ENCODE data around the gene EPG5. TPM values are rescaled to one million over a fixed set of nuclear protein-coding genes. Genes with fewer than 3 reads are reported as not detected.

EPG5 gene
- total and polyA plus RNA-seq, 2 donors (not counting 3 experiments of a cell fraction or from before 2014, with no cell fraction given), result 16.7 to 25.6 TPM

DNA sequence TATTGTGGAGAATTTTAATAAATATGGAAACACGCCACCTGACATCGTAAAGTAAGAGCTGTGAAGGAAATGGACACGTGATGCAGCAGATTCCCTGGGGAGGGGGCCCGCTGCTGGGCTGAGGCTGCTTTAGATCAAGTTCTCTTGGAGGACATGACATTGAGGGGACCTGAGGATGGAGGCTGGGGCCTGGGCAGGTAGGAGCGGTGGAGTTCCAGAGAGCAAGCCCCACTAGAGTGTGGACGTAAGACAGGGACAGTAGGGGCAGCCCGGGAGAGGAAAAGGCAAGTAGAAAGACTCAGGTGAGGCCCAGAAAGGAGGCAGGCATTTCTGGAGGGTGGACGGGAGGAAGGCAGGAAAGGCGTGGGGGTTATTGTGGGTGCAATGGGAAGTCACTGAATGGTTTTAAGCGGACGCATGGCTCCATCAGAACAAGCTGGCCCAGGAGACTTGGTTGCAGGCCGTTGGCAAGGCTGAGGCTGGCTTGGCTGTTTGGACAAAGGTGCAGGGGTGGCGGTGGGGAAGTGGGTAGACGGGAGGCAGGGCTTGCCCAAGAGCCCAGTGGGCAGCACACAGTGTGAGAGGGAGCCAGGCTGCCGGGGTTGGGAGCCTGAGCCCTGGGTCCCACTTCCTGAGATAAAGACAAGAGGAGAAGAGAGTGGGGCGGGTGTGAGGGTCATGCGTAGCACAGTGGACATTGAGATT is 125.9 kb downstream of the EPG5 start:
- DNase-seq (ENCODE audit: low read depth, low spot score) (no peak), FAIRE-seq (no peak)
- no peaks in the 10 kb centered on the region for H3K79me2 ChIP-seq (ENCODE audit: control insufficient read depth, insufficient read depth, low read length)
- H3K36me3 ChIP-seq (ENCODE audit: control insufficient read depth in 2 of 2, extremely low read depth in 1 of 2, insufficient read depth in 2 of 2, low read length in 2 of 2), result no peaks in the 10 kb centered on the region
- no peak overlapping the region for H3K27ac ChIP-seq (ENCODE audit: insufficient read depth, low read depth, low read length)
- H4K20me1 ChIP-seq (replicated peaks; ENCODE audit: control insufficient read depth, extremely low read depth, insufficient read depth, low read length), result no peaks in the 10 kb centered on the region
- peaks cover 4% of the 10 kb centered on the region for H3K4me1 ChIP-seq (ENCODE audit: control insufficient read depth, extremely low read depth, insufficient read depth, low read length)
- no peak overlapping the region for H3K4me2 ChIP-seq (ENCODE audit: insufficient read depth, low read length)
- ChIA-PET POLR2A (no interaction called here), CTCF (interaction anchor here (1.5 to 8.1 kb wide), 4 partner anchors 26 to 117 kb away, joined by 3 to 307 read pairs (median 4); partner anchors contain the start of gene SLC14A1)
- H3K4me3 ChIP-seq (replicated peaks in 1 of 3; ENCODE audit: insufficient read depth in 1 of 3, low read depth in 1 of 3, low read length in 3 of 3), result no peak overlapping the region
- intact Hi-C loops (cut with micrococcal nuclease) (no loop called here), dilution Hi-C loops (cut with MboI; ENCODE audit: extremely low pct_ligation_motif_present, low sequenced_read_pairs) (no loop called here)
- peaks cover 23 to 32% of the 10 kb centered on the region in 2 experiments for H3K27me3 ChIP-seq (ENCODE audit: control insufficient read depth in 2 of 2, insufficient read depth in 2 of 2, low read length in 2 of 2)
- no peaks in the 10 kb centered on the region for H3K9me1 ChIP-seq (replicated peaks; ENCODE audit: control insufficient read depth, extremely low read depth, insufficient read depth, low read length)
- H3K9ac ChIP-seq (replicated peaks; ENCODE audit: extremely low read depth, insufficient read depth, low read length), result no peak overlapping the region
- no TSS peak for BruUV-seq (replicated peaks)
- TF ChIP-seq MYC (IDR thresholded peaks at IDR 0.05; ENCODE audit: low read depth, low read length), result no peak
- TF ChIP-seq POLR2A (IDR thresholded peaks at IDR 0.05; ENCODE audit: low read depth, low read length), result no peak
- TF ChIP-seq, protein P1, sequence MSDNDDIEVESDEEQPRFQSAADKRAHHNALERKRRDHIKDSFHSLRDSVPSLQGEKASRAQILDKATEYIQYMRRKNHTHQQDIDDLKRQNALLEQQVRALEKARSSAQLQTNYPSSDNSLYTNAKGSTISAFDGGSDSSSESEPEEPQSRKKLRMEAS (IDR thresholded peaks at IDR 0.05; ENCODE audit: insufficient read depth, insufficient read length), result no peak
- TF ChIP-seq POLR2AphosphoS5 (IDR thresholded peaks at IDR 0.05; ENCODE audit: insufficient read depth, low read depth, low read length), result no peak
- TF ChIP-seq, protein P2, sequence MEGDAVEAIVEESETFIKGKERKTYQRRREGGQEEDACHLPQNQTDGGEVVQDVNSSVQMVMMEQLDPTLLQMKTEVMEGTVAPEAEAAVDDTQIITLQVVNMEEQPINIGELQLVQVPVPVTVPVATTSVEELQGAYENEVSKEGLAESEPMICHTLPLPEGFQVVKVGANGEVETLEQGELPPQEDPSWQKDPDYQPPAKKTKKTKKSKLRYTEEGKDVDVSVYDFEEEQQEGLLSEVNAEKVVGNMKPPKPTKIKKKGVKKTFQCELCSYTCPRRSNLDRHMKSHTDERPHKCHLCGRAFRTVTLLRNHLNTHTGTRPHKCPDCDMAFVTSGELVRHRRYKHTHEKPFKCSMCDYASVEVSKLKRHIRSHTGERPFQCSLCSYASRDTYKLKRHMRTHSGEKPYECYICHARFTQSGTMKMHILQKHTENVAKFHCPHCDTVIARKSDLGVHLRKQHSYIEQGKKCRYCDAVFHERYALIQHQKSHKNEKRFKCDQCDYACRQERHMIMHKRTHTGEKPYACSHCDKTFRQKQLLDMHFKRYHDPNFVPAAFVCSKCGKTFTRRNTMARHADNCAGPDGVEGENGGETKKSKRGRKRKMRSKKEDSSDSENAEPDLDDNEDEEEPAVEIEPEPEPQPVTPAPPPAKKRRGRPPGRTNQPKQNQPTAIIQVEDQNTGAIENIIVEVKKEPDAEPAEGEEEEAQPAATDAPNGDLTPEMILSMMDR (IDR thresholded peaks at IDR 0.05; ENCODE audit: extremely low read depth in 1 of 2, insufficient read depth in 1 of 2, low read depth in 1 of 2, low read length in 2 of 2), result no peak
- TF ChIP-seq JUN (IDR thresholded peaks at IDR 0.05; ENCODE audit: borderline replicate concordance, insufficient read depth, insufficient read length, low read depth), result no peak
- no peak for TF ChIP-seq EZH2 (IDR thresholded peaks at IDR 0.05; ENCODE audit: borderline replicate concordance, low read depth, low read length, severe bottlenecking)
- TF ChIP-seq FOS (IDR thresholded peaks at IDR 0.05; ENCODE audit: borderline replicate concordance, insufficient read depth, low read length), result no peak
- no peak overlapping the region for H2AFZ ChIP-seq (ENCODE audit: low read depth, low read length)
- no peaks in the 10 kb centered on the region for H3K9me3 ChIP-seq (replicated peaks; ENCODE audit: control insufficient read depth, insufficient read depth, low read length)
